Left kidney (tissue), 2 donors: Measurements from ENCODE around the gene MCU. TPM values are rescaled to one million over a fixed set of nuclear protein-coding genes. Genes with fewer than 3 reads are reported as not detected.
"Not testable (repeated sequence)": the region's sequence is repeated elsewhere in the genome, so short reads cannot be mapped to it uniquely, and the experiment has no call there.

Experiments used
- DNase-seq: peaks from one replicate; pipeline ENCODE4 v3.0.0-alpha.2; 2013
- polyA plus RNA-seq: library from polyadenylated mRNA; unstranded; fragments of 120-200 nt; gene quantifications from one replicate; pipeline ENCODE4 v1.2.1, GENCODE V29; 2013; ENCODE audit not compliant: insufficient read length

The MCU gene
- polyA plus RNA-seq, 1 donor: 43.1 TPM

GRCh38 chr10:72685264-72685921 lies 6.5 kb upstream of the MCU start:
- no peak for DNase-seq

- not testable (repeated sequence) for DNase-seq
Measured at GRCh38 chr10:72686430-72686829, 5.5 kb upstream of the MCU start.

GRCh38 chr10:72687035-72687434 lies 4.9 kb upstream of the MCU start:
- DNase-seq: no peak

- peak; percentile 60 for DNase-seq
Measured at GRCh38 chr10:72688208-72688651, 3.7 kb upstream of the MCU start.

GRCh38 chr10:72689660-72690059 lies 2.3 kb upstream of the MCU start:
- DNase-seq: no peak

GRCh38 chr10:72690071-72690755 lies 1.7 kb upstream of the MCU start:
- no peak for DNase-seq

- no peak for DNase-seq
Measured at GRCh38 chr10:72691470-72691862, 477 bp upstream of the MCU start.

GRCh38 chr10:72692744-72692993 lies 726 bp downstream of the MCU start:
- DNase-seq: peak; percentile 35

GRCh38 chr10:72692994-72693781 lies 1.2 kb downstream of the MCU start:
- no peak for DNase-seq

- DNase-seq: no peak
Measured at GRCh38 chr10:72694476-72695369, 2.8 kb downstream of the MCU start.

- DNase-seq: no peak
Measured at GRCh38 chr10:72695496-72695895, 3.6 kb downstream of the MCU start.

GRCh38 chr10:72697716-72698115 lies 5.8 kb downstream of the MCU start:
- DNase-seq: no peak

GRCh38 chr10:72702465-72702864 lies 10.5 kb downstream of the MCU start:
- not testable (repeated sequence) for DNase-seq

- DNase-seq: no peak
Measured at GRCh38 chr10:72702868-72703581, 11.1 kb downstream of the MCU start.

- DNase-seq: no peak
Measured at GRCh38 chr10:72704117-72704516, 12.2 kb downstream of the MCU start.

- peak; percentile 56 for DNase-seq
Measured at GRCh38 chr10:72709041-72709440, 17.1 kb downstream of the MCU start.

GRCh38 chr10:72712136-72712535 lies 20.2 kb downstream of the MCU start:
- no peak for DNase-seq

GRCh38 chr10:72719941-72720592 lies 28.1 kb downstream of the MCU start:
- no peak for DNase-seq

GRCh38 chr10:72720814-72721660 lies 29.1 kb downstream of the MCU start:
- DNase-seq: no peak

GRCh38 chr10:72727130-72727529 lies 35.2 kb downstream of the MCU start:
- no peak for DNase-seq
